Muscle layer of colon (tissue), 2 donors: ENCODE measurements around the gene TFF1.

ENCODE experiments used
- H3K27ac ChIP-seq: one replicate; pipeline ENCODE4 v1.7.0; 2013; ENCODE audit warnings: low read depth, mild to moderate bottlenecking, low read length, moderate library complexity
- H3K27me3 ChIP-seq, 2 donors: one replicate each; pipeline ENCODE4 v1.7.0; 2013; ENCODE audit warnings: low read length in 2 of 2, mild to moderate bottlenecking in 2 of 2; ENCODE audit not compliant: insufficient read depth in 2 of 2, control insufficient read depth in 1 of 2
- H3K36me3 ChIP-seq: one replicate; pipeline ENCODE4 v1.7.0; 2013; ENCODE audit warnings: mild to moderate bottlenecking, low read length; ENCODE audit not compliant: insufficient read depth
- H3K4me1 ChIP-seq: one replicate; pipeline ENCODE4 v1.7.0; 2013; ENCODE audit warnings: mild to moderate bottlenecking, low read length; ENCODE audit not compliant: insufficient read depth
- H3K4me3 ChIP-seq, 2 donors: one replicate each; pipeline ENCODE4 v1.7.0; 2013; ENCODE audit warnings: low read length in 2 of 2, low read depth in 1 of 2, mild to moderate bottlenecking in 1 of 2, moderate library complexity in 1 of 2
- H3K9ac ChIP-seq: one replicate; pipeline ENCODE4 v1.7.0; 2013; ENCODE audit warnings: low read length
- H3K9me3 ChIP-seq: one replicate; pipeline ENCODE4 v1.7.0; 2013; ENCODE audit warnings: mild to moderate bottlenecking, low read length
- donor health status: abdominal sarcoma.
- donor health status: Adenocarcinoma of cecum.

Gene TFF1

GRCh38 chr21:42356650-42357049 lies 9.7 kb downstream of the TFF1 start:
- Histone ChIP-seq H3K27ac (no peak overlapping the region), H3K4me3 (no peak overlapping the region), H3K9ac (no peak overlapping the region), H3K36me3 (no peaks in the 10 kb centered on the region), H3K9me3 (peaks cover 7% of the 10 kb centered on the region), H3K4me1 (no peaks in the 10 kb centered on the region), H3K27me3 (peaks cover 0 to 8% of the 10 kb centered on the region in 2 donors)

GRCh38 chr21:42356046-42356445 lies 10.3 kb downstream of the TFF1 start:
- H3K4me3 ChIP-seq = no peak overlapping the region
- no peaks in the 10 kb centered on the region for H3K4me1 ChIP-seq
- H3K27ac ChIP-seq = no peak overlapping the region
- H3K9me3 ChIP-seq = peaks cover 7% of the 10 kb centered on the region
- no peaks in the 10 kb centered on the region for H3K36me3 ChIP-seq
- no peak overlapping the region for H3K9ac ChIP-seq
- H3K27me3 ChIP-seq = peaks cover 0 to 8% of the 10 kb centered on the region in 2 donors

- no peak overlapping the region for H3K9ac ChIP-seq
- no peaks in the 10 kb centered on the region for H3K4me1 ChIP-seq
- H3K27ac ChIP-seq = no peak overlapping the region
- no peaks in the 10 kb centered on the region for H3K9me3 ChIP-seq
- H3K36me3 ChIP-seq = no peaks in the 10 kb centered on the region
- H3K27me3 ChIP-seq = no peaks in the 10 kb centered on the region
- no peak overlapping the region for H3K4me3 ChIP-seq
Measured at GRCh38 chr21:42353623-42354022, 12.7 kb downstream of the TFF1 start.

GRCh38 chr21:42352441-42353095 lies 13.8 kb downstream of the TFF1 start:
- Histone ChIP-seq H3K27ac (no peak overlapping the region), H3K27me3 (no peaks in the 10 kb centered on the region), H3K36me3 (no peaks in the 10 kb centered on the region), H3K4me3 (no peak overlapping the region), H3K9me3 (no peaks in the 10 kb centered on the region), H3K9ac (no peak overlapping the region), H3K4me1 (no peaks in the 10 kb centered on the region)

GRCh38 chr21:42351626-42352440 lies 14.5 kb downstream of the TFF1 start:
- no peaks in the 10 kb centered on the region for H3K36me3 ChIP-seq
- H3K9ac ChIP-seq = no peak overlapping the region
- H3K4me3 ChIP-seq = no peak overlapping the region
- no peak overlapping the region for H3K27ac ChIP-seq
- no peaks in the 10 kb centered on the region for H3K4me1 ChIP-seq
- H3K9me3 ChIP-seq = no peaks in the 10 kb centered on the region
- H3K27me3 ChIP-seq = no peaks in the 10 kb centered on the region

GRCh38 chr21:42350927-42351426 lies 15.4 kb downstream of the TFF1 start, which contains the start of gene TFF2:
TFF2 (minus strand) TSS chr21:42350994; CDS start chr21:42350957, 37 bp downstream.
- H3K27me3 ChIP-seq = no peaks in the 10 kb centered on the region
- H3K36me3 ChIP-seq = no peaks in the 10 kb centered on the region
- no peak within 1 kb of the TSS for H3K9ac ChIP-seq
- no peaks in the 10 kb centered on the region for H3K9me3 ChIP-seq
- no peak within 1 kb of the TSS for H3K27ac ChIP-seq
- H3K4me3 ChIP-seq = no peak within 1 kb of the TSS
- no peaks in the 10 kb centered on the region for H3K4me1 ChIP-seq

- no peak overlapping the region for H3K27ac ChIP-seq
- H3K9me3 ChIP-seq = no peaks in the 10 kb centered on the region
- H3K4me1 ChIP-seq = no peaks in the 10 kb centered on the region
- no peak overlapping the region for H3K9ac ChIP-seq
- no peak overlapping the region for H3K4me3 ChIP-seq
- H3K36me3 ChIP-seq = no peaks in the 10 kb centered on the region
- no peaks in the 10 kb centered on the region for H3K27me3 ChIP-seq
Measured at GRCh38 chr21:42350318-42350910, 15.9 kb downstream of the TFF1 start.

- H3K36me3 ChIP-seq = no peaks in the 10 kb centered on the region
- no peak overlapping the region for H3K27ac ChIP-seq
- H3K9me3 ChIP-seq = no peaks in the 10 kb centered on the region
- no peak overlapping the region for H3K4me3 ChIP-seq
- no peak overlapping the region for H3K9ac ChIP-seq
- no peaks in the 10 kb centered on the region for H3K4me1 ChIP-seq
- H3K27me3 ChIP-seq = no peaks in the 10 kb centered on the region
Measured at GRCh38 chr21:42349420-42350317, 16.7 kb downstream of the TFF1 start.

GRCh38 chr21:42348762-42349161 lies 17.6 kb downstream of the TFF1 start:
- Histone ChIP-seq H3K4me3 (no peak overlapping the region), H3K4me1 (no peaks in the 10 kb centered on the region), H3K9ac (no peak overlapping the region), H3K36me3 (no peaks in the 10 kb centered on the region), H3K27me3 (no peaks in the 10 kb centered on the region), H3K27ac (no peak overlapping the region), H3K9me3 (no peaks in the 10 kb centered on the region)

GRCh38 chr21:42347601-42348327 lies 18.6 kb downstream of the TFF1 start:
- Histone ChIP-seq H3K9me3 (no peaks in the 10 kb centered on the region), H3K9ac (no peak overlapping the region), H3K27ac (no peak overlapping the region), H3K4me1 (no peaks in the 10 kb centered on the region), H3K27me3 (no peaks in the 10 kb centered on the region), H3K4me3 (no peak overlapping the region), H3K36me3 (no peaks in the 10 kb centered on the region)
